Amniotic epithelial cell (primary cell): ENCODE measurements around the gene LRP10.
A peak's percentile ranks its signal among the peaks of the same experiment; 100 is the strongest.

Experiments
- DNase-seq: peaks from one replicate; pipeline ENCODE4 v3.0.0-alpha.2; 2010; ENCODE audit warnings: low read depth

The LRP10 gene

DNA sequence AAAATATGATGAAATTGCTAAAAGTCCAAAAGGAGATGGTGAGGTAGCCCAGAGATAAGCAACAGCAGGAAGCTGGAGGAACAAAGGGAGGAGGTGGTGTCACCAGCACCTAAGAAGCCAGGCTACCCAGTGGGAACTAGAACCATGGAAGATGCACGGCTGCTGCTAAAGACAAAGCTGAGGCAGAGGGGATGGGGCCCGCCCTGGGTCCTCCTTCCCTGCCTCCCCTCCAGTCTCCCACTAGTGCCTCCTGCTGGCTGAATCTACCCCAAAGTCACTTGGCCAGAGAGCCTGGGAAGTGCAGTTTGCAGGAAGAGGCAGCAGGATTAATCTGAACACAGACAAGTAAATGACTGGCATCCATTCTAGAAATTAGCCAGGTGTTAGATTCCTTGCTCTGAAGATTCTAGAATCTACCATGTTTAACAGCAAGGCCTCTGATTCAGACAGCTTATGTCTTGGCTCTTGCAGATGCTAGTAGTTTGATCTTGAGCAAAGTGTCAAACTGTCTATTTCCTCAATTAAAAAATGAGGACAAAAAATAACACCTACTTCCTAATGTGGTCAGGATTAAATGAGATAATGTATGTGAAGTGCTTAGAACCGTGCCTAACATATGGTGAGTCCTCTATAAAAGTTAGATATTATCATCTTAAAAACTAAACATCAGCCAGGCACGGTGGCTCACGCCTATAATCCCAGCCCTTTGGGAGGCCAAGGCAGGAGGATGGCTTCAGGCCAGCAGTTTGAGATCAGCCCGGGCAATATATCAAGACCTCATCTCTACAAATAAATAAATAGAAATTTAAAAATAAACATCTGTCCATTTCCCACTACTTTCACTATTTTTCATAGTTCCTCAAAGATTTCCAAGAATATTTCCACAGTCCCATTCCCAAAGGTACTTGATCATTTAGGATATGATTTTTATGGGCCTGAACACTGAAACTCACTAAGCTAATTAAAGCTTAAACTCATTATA, 5.8 kb upstream of the LRP10 start:
- DNase-seq, result no peak

DNA sequence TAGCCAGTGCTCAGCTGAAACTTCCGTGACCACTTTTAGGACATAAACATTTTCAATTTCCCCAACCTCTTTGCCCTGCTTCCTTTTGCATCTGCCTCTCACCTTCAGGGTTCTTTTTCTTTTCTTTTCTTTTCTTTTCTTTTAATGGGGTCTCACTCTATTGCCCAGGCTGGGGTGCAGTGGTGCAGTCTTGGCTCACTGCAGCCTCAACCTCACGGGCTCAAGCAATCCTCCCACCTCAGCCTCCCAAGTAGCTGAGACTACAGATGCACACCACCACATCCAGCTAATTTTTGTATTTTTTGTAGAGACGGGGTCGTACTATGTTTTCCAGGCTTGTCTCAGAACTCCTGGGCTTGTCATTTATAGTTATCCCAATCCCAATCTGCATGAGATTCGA, 4.7 kb upstream of the LRP10 start:
- no peak for DNase-seq

- no peak for DNase-seq
Observed at GRCh38 chr14:22870811-22871223, 723 bp upstream of the LRP10 start.

DNA sequence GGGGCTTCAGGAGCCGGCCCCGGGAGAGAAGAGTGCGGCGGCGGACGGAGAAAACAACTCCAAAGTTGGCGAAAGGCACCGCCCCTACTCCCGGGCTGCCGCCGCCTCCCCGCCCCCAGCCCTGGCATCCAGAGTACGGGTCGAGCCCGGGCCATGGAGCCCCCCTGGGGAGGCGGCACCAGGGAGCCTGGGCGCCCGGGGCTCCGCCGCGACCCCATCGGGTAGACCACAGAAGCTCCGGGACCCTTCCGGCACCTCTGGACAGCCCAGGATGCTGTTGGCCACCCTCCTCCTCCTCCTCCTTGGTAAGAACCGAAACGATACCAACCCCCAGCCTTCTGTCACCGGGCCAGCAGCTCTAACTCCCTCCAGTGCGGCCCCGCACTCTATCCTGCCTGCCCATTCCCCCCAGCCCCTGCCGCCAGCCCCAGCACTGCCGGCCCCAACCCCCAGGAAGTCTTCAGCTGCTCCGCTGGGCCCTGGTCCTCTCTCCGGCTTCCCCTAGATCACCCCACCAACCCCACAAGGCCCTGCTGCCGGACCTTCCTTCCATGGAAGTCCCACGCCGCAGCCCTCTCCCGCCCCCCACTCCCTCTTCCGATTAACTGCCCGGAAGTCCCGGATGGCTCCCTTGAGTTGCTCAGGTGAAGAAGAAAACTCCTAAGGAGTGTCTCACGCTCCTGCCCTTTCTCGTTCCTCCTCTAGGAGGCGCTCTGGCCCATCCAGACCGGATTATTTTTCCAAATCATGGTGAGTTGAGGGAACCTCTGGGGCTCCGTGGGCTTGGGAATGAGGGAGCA, 693 bp downstream of the LRP10 start:
- DNase-seq, result peak; percentile 75

GRCh38 chr14:22872833-22873520, 1.4 kb downstream of the LRP10 start:
- DNase-seq, result no peak

DNA sequence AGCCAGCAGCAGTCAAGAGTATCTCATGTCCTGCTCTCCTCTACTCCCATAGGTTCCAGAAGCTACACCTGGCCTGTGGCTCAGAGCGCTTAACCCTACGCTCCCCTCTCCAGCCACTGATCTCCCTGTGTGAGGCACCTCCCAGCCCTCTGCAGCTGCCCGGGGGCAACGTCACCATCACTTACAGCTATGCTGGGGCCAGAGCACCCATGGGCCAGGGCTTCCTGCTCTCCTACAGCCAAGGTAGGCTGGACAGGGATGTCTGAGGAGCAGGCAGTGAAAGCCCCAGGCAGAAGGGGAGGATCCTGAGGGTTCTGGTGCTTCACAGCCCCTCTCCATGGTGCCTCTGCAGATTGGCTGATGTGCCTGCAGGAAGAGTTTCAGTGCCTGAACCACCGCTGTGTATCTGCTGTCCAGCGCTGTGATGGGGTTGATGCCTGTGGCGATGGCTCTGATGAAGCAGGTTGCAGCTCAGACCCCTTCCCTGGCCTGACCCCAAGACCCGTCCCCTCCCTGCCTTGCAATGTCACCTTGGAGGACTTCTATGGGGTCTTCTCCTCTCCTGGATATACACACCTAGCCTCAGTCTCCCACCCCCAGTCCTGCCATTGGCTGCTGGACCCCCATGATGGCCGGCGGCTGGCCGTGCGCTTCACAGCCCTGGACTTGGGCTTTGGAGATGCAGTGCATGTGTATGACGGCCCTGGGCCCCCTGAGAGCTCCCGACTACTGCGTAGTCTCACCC, 3.6 kb downstream of the LRP10 start:
- DNase-seq, result no peak

GRCh38 chr14:22875748-22876319, 4.3 kb downstream of the LRP10 start:
- no peak for DNase-seq

DNA sequence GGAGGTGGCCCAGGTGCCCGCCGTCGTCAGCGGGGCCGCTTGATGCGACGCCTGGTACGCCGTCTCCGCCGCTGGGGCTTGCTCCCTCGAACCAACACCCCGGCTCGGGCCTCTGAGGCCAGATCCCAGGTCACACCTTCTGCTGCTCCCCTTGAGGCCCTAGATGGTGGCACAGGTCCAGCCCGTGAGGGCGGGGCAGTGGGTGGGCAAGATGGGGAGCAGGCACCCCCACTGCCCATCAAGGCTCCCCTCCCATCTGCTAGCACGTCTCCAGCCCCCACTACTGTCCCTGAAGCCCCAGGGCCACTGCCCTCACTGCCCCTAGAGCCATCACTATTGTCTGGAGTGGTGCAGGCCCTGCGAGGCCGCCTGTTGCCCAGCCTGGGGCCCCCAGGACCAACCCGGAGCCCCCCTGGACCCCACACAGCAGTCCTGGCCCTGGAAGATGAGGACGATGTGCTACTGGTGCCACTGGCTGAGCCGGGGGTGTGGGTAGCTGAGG, 5.5 kb downstream of the LRP10 start:
- no peak for DNase-seq

DNA sequence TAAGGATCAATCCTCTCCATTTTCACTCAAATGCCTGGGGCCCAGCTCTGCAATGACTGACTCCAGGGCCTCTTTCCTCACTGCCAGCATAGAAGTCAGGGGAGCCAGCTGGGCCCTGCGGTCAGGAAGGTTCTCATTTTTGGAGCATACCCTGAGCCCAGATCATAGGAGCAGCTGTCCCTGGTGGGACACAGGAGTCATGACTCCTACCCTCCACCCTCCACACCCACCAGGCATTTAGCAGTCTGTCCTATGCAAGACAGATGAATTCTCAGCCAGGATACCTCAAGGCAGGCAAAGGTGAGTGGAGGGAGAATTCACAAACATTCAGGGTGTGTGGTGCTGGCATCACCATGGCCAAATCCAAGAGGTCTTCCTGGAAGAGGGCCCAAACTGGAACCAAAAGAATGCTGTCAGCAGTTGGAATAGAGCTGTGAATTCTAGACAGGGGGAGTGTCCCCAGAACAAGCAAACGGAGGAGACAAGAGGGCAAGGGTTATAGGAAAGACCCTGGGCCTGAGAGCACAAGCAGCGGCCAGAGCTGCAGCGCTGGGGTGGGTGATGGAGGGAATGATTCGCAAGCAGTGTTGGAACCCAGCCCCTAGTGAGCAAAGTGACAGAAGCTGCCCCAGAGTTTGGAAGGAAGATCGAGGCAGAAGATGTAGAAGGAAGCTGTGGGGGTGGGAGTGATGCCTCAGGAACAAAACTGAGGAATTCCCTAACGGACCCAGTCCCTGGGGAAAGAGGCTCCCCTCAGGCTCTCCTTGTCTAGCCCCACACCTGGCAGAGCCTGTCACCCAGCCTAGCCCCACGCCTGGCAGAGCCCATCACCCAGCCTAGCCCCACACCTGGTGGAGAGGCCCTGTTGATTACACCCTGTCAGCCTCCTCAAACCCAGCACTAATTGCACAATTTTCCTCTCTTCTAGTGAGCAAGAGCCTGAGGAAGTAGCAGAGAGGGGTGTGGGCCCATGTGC, 7.0 kb downstream of the LRP10 start:
- no peak for DNase-seq

DNA sequence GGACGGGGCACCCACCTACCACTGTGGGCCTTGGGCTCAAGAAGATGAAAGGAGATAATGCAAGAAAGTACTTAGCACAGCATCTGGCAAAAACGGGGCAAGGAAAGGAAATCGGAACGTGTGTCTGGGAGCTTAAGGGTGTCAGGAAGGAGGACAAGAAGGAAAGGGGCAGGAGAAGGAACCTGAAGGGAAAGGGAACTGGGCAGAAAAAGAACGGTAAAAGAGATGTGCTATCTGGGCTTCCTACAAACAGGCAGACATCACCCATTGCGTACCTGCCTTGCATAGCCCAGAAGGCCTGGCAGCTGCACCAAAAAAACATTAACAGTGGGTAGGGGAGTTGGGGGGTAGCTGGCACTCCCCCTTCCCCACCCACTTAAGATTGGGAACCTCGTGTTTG, 10.5 kb downstream of the LRP10 start:
- DNase-seq, result no peak

DNA sequence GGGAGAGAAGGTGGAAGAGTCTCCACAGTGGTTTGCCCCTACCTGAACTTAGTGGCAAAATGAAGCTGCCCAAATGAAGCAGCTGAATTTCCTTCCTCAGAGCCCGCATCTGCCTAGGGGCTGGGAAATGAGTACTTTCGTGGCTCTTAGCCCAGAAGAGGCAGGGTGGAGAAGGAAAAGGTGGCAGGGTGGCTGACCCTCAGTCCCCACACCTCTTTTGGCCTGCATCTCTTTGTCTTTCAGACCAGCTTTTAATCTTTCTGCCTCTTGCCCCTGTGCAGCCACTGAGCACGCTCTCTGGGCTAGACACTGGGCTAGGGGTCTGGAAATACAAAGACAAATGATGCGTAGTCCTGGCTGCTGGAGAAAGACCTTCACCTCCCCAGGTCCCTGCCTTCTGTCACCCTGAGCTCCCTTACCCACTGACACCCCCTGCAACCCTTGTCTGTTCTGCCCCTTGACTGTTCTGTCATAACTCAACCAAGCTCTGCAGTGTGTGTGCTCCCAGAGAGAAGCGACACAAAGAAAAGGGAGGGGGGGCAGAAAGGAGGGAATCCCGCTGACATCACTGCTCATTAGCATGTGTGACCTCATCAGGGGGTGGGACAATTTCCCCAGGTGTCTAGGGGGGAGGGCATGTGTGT, 11.1 kb downstream of the LRP10 start:
- DNase-seq, result peak; percentile 48

DNA sequence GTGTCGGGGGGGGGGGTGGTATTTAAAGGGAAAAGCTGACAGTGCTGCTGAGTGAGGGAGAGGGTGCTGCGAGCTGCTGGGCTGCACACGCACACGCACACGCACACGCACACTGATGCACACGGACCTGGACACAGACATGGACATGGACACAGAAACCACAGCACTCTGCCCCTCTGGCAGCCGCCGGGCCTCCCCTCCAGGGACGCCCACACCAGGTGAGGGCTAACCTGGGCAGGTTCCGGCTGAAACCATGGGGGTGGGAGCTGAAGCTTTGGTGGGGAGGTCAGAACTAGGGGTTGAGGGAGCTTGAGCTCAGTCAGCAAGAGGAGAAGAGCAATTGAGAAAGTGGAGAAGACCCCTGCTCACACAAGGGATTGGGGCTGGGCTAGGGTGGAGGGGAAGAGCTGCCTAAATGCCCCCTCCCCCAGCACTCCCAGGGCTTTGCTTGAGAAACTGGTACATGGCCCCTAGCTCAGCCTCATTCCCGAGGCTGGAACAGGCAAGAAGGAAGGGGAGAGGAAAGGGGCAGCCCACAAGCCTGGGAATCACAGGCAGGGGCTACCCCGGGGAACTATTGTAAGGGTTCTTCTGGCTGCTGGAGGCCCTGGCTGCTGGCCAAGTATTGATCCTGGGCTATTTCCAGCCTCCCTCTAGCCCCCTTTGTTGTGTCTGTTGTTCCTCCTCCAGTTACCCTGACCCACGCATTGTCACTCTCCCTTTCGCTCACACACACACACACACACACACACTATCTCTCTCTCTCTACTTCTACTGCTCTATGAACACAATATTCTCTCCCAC, 11.8 kb downstream of the LRP10 start, which contains the start of gene REM2:
Gene REM2, plus strand, starts transcription at position 50 of the 804 bp plus-strand sequence. Its CDS starts 66 bp downstream, at position 116.
- no peak for DNase-seq

DNA sequence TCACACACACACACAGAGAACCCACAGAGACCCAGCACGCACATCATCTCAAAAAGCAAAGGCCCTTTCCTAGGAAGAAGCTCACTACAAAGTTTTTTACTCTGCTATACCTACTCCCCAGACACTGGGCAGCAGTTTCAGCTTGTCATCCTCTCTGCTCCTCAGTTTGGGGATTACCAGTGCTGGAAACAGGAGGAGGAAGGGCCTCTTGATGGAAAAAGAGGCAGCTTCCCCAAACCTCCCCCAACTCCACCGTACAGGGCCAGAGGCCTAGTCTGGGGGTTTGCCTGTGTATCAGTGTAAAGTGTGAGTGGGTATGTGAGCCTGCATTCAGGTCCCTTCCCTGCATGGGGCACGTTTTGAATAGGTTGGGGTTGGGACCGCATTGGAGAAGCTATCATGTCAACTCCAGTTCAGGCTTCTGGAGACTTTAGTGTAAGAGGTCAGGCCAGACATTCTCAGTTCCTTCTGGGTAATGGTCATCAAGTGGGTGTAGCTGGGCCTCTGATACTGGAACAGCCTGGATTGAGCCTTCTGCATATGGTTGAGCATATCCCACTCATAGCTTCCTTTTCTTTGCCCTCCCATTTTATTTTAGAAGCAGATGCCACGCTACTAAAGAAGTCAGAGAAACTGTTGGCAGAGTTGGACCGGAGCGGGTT, 12.7 kb downstream of the LRP10 start:
- no peak for DNase-seq

DNA sequence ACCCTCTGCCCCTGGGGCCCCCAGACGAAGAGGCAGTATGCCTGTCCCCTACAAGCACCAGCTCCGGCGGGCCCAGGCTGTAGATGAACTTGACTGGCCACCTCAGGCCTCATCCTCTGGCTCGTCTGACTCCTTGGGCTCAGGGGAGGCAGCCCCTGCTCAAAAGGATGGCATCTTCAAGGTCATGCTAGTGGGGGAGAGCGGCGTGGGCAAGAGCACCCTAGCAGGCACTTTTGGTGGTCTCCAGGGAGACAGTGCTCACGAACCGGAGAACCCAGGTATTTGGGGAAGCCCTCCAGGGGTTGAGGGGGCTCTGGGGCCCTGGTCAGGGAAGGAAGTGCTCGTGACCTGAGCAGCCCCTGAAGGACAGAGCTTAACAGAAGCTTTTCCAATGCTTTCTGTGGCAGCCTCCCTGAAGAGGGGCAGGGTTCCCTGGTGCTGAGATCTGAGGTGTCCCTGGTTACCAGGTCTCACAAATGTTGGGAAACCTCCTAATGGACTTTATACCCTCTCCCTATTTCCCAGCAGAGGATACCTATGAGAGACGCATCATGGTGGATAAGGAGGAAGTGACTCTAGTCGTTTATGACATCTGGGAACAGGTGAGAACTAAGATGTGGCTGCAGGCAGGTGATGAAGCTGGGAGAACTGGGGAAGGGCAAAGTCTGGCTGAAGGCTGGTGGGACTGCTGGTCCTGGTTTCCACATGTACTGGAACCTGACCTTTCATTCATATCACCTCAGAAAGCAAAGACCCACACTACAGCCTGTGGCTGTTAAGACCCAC, 13.4 kb downstream of the LRP10 start:
- no peak for DNase-seq

GRCh38 chr14:22885975-22886374, 14.4 kb downstream of the LRP10 start:
- DNase-seq, result no peak

DNA sequence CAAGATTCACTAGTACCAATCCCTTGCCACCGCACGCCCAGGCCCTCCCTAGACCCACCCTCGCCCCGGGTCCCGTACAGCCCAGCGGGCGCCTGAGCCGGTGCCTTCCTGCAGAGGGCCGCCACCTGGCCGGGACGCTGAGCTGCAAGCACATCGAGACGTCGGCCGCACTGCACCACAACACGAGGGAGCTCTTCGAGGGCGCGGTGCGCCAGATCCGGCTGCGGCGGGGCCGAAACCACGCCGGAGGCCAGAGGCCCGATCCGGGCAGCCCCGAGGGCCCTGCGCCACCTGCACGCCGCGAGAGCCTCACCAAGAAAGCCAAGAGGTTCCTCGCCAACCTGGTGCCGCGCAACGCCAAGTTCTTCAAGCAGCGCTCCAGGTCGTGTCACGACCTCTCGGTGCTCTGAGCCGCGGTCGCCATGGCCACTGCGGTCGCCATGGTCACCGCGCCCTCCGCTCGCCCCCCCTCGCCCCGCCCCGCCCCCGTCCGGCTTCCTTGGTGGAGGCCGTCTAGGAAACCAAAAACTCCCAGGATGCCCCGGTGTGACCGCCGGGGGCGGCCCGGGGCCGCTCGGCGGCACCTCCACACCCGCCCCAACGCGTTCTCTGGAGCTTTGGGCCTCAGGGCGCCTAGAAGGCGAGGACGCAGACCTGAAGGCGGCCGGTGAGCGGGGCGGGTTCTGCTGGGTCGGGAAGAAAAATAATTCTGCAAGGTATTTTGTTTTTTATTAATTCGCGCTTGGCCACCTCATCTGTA, 15.1 kb downstream of the LRP10 start:
- peak; percentile 48 for DNase-seq
